ENCODE results near the gene POLR3GL.

DNA sequence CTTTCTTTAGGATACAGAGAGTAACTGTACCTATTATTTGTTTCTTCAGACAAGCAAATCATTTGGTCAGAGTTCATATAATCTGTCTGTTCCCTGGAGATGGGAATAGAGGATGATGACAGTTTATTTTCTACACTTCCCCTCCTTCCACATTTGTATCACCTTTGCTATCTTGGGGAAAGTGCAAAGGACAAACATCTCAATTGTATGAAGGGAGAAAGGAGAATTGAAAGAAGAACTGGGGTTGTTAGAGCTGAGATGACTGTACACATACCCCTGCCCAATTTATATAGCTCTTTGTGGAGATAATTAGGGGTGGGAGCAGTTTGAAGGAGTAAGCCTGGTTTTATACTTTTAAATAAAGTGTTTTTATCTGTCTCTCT, 14.0 kb downstream of the POLR3GL start:
- TF ChIP-seq CTCF (conservative IDR thresholded peaks at IDR 0.05) (no peak), EZH2 (IDR thresholded peaks at IDR 0.05; ENCODE audit: low read depth) (no peak)

Measured in PC-9 (cell line).